Neural cell (in vitro differentiated cells): ENCODE results near the gene ADGRG1.

ENCODE experiments used
- EP300 ChIP-seq: fragments of 450-650 bp; conservative IDR thresholded peaks from 2 replicates; pipeline ENCODE4 v1.6.1; 2014; ENCODE audit warnings: antibody characterized with exemption, mild to moderate bottlenecking, moderate library complexity; ENCODE audit not compliant: poor library complexity, severe bottlenecking
- TF ChIP-seq, protein P1 (sequence below): fragments of 450-650 bp; IDR thresholded peaks from 2 replicates; pipeline ENCODE4 v1.5.1; 2014; ENCODE audit warnings: antibody characterized with exemption, mild to moderate bottlenecking, moderate library complexity; ENCODE audit not compliant: poor library complexity, severe bottlenecking

GRCh38 chr16:57639172-57639887 is 10.9 kb downstream of the ADGRG1 start:
- TF ChIP-seq, protein P1, sequence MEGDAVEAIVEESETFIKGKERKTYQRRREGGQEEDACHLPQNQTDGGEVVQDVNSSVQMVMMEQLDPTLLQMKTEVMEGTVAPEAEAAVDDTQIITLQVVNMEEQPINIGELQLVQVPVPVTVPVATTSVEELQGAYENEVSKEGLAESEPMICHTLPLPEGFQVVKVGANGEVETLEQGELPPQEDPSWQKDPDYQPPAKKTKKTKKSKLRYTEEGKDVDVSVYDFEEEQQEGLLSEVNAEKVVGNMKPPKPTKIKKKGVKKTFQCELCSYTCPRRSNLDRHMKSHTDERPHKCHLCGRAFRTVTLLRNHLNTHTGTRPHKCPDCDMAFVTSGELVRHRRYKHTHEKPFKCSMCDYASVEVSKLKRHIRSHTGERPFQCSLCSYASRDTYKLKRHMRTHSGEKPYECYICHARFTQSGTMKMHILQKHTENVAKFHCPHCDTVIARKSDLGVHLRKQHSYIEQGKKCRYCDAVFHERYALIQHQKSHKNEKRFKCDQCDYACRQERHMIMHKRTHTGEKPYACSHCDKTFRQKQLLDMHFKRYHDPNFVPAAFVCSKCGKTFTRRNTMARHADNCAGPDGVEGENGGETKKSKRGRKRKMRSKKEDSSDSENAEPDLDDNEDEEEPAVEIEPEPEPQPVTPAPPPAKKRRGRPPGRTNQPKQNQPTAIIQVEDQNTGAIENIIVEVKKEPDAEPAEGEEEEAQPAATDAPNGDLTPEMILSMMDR, result no peak
- peak; percentile 83 for TF ChIP-seq EP300
